ENCODE data around the gene COL6A6. TPM values are rescaled to one million over a fixed set of nuclear protein-coding genes. Genes with fewer than 3 reads are reported as not detected.
A peak's percentile ranks its signal among the peaks of the same experiment; 100 is the strongest.
"Not testable (repeated sequence)": the region's sequence is repeated elsewhere in the genome, so short reads cannot be mapped to it uniquely, and the experiment has no call there.

COL6A6 gene
- total RNA-seq, 2 donors from 2014 or later, result 3.8 to 4.7 TPM

- ATAC-seq, result no peak
- intact Hi-C loops (cut with DNase I), result no loop called here
- no peak for DNase-seq
These were observed 10.4 kb downstream of the COL6A6 start for GRCh38 chr3:130527426-130527825.

DNA sequence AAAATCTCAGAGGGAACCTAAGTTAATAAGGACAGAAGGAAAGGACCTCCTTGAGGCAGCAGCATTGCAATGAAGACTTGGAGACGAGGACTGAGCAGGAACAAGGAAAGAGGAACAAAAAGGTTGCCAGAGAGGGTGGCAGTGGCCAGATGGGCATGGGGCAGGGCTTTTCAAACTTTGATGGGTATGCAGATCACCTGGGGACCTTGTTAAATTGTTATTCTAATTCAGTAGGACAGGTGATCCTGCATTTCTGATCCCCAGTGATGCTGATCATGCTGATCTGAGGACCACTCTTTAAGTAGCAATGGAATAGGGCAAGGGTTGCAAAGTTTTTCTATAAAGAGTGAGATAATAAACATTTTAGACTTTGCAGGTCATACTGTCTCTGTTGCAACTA is 11.1 kb downstream of the COL6A6 start:
- ATAC-seq, result no peak
- no peak for DNase-seq
- intact Hi-C loops (cut with DNase I), result no loop called here

DNA sequence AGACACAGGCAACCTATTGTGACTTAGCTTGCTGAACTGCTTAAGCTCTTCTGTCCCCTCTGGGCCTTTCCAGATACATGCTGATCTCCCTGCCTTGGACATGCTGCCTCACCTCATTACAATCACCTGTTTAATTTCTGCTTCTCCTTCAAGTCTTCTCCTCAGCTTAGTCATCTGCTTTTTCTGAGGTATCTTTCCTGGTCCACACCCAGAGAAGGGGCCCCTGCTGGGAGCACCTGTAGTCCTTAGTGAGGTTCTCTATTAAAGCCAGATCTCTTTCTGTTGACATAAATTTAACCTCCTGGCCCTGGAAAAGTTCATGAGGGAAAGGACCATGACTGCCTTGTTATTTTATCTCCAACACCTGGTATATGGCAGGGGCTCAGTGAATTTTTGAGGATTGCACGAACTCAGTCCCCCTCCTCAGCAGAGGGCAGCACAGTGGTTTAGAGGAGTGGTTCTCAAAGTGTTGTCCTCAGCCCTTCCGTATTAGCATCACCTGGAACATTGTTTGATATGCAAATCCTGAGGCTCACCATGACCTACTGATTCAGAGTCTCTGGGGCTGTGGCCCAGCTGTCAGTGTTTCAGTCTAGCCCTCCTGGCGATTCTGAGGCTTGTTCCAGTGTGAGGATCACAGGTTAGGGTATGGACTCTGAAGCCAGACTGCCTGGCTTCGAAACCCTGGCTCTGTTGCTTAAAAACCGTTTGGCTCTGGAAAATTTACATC is 12.7 kb downstream of the COL6A6 start:
- intact Hi-C loops (cut with DNase I), result no loop called here
- DNase-seq (no peak), ATAC-seq (no peak)

- intact Hi-C loops (cut with DNase I), result no loop called here
- DNase-seq (no peak), ATAC-seq (no peak)
These were observed 16.3 kb downstream of the COL6A6 start for GRCh38 chr3:130533247-130533646.

- DNase-seq, result no peak
- intact Hi-C loops (cut with DNase I), result loop anchor here in 1 of 2 donors (2.0 kb wide), 1 partner anchor 261 kb away; no protein-coding TSS in a partner anchor
- ATAC-seq, result peak in 1 of 2 donors; percentile 77
These were observed 20.8 kb downstream of the COL6A6 start for GRCh38 chr3:130537673-130538304.

GRCh38 chr3:130539005-130539404 is 22.0 kb downstream of the COL6A6 start:
- intact Hi-C loops (cut with DNase I), result loop anchor here in 1 of 2 donors (2.0 kb wide), 1 partner anchor 262 kb away; no protein-coding TSS in a partner anchor
- ATAC-seq (peak in 1 of 2 donors; percentile 23), DNase-seq (peak; percentile 30)

DNA sequence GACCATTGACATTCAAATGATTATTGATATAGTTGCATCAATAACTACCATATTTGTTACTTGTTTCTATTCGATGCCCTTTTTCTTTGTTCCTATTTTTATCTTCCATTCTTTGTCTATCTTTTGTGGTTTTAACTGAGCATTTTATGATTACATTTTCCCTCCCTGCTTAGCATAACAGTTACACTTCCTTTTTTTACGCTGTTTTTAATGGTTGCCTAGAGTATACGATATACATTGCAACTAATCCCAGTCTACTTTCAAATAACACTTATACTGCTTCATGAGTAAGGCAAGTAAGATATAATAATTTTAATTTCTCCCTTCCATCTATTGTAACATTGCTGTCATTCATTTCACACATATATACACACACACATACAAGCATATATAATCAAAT is 26.3 kb downstream of the COL6A6 start:
- intact Hi-C loops (cut with DNase I), result no loop called here
- ATAC-seq (no peak), DNase-seq (no peak)

DNA sequence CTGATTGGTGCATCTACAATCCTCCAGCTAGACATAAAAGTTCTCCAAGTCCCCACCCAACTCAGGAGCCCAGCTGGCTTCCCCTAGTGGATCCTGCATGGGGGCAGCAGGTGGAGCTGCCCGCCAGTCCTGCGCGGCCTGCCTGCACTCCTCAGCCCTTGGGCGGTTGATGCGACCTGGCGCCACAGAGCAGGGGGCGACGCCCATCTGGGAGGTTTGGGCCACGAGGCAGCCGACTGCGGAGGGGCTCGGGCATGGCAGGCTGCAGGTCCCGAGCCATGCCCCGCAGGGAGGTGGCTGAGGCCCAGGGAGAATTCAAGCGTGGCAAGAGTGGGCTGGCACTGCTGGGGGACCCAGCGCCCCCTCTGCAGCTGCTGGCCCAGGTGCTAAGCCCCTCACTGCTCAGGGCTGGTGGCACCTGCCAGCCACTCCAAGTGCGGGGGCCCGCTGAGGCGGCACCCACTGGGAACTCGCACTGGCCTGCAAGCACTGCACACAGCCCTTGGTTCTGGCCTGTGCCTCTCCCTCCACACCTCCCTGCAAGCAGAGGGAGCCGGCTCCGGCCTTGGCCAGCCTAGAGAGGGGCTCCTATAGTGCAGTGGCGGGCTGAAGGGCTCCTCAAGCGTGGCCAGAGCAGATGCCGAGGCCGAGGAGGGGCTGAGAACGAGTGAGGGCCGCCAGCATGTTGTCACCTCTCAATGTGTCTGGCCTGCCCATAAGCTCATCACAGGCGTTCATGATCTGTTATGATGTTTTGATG is 30.1 kb downstream of the COL6A6 start:
- intact Hi-C loops (cut with DNase I), result no loop called here
- DNase-seq, result no peak

DNA sequence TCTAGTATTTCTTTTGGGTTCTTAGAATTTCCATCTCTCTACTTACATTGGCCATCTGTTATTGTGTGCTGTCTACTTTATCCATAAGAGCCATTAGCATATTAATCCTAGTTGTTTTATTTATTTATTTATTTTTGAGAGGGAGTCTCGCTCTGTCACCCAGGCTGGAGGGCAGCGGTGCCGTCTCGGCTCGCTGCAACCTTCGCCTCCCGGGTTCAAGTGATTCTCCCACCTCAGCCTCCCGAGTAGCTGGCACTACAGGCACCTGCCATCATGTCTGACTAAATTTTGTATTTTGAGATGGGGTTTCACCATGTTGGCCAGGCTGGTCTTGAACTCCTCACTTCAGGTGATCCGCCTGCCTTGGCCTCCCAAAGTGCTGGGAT is 30.7 kb downstream of the COL6A6 start:
- ATAC-seq; intact Hi-C loops (cut with DNase I); DNase-seq: not testable (repeated sequence)

More for the DNA sequence above, 30.1 kb downstream of the COL6A6 start:
- ATAC-seq, result no peak

DNA sequence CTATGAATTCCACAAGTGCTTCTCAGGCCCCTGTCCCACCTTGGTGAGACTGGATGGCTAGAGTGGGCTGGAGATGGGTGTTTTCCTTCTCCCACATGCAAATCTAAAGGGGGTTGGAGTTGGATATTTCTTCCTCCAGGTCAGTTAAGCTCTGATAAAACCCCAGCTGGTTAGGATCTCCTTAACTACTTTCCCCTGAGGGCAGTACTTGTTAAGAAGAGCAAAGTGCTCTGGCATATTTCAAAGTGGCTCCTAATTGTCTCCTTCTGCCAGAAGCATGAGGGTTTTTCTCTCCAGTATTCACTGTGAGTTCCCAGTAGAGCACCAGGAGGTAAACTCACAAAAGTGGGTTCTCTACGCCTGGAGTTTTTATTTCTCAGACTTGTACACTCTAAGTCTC is 31.4 kb downstream of the COL6A6 start:
- ATAC-seq (no peak), DNase-seq (no peak)
- intact Hi-C loops (cut with DNase I), result no loop called here

GRCh38 chr3:130557336-130558035 is 40.5 kb downstream of the COL6A6 start:
- intact Hi-C loops (cut with DNase I), result no loop called here
- ATAC-seq, result no peak
- no peak for DNase-seq

- ATAC-seq (no peak), DNase-seq (no peak)
- intact Hi-C loops (cut with DNase I), result no loop called here
These were observed 41.4 kb downstream of the COL6A6 start for GRCh38 chr3:130558366-130558765.

GRCh38 chr3:130565224-130565623 is 48.2 kb downstream of the COL6A6 start:
- no peak for ATAC-seq
- DNase-seq, result no peak
- intact Hi-C loops (cut with DNase I), result no loop called here

Other genes starting within 250 kb of the COL6A6 start
- not detected for gene COL6A5, start 171.5 kb upstream of the COL6A6 start, total RNA-seq
- 10 to 100 TPM; 15.4 to 16.4 TPM for gene PIK3R4, start 229.7 kb downstream of the COL6A6 start, total RNA-seq

Data from left cardiac atrium (tissue), 4 donors.